HCT116 (cell line): ENCODE measurements around the gene DGCR6L. TPM values are rescaled to one million over a fixed set of nuclear protein-coding genes. Genes with fewer than 3 reads are reported as not detected.
"Not testable (repeated sequence)": the region's sequence is repeated elsewhere in the genome, so short reads cannot be mapped to it uniquely, and the experiment has no call there.

Experiments used
- ATAC-seq: fragments of 200-7000 bp; cut with Tn5 transposase; 2 replicates; pipeline ENCODE4 v1.9.1; 2020; ENCODE audit warnings: mild to moderate bottlenecking, moderate library complexity
- BruUV-seq: library from RNA; stranded (reverse); fragments of 400-500 nt; replicated peaks from 2 replicates; lab custom pipeline; 2021; lab: Mats Ljungman, UMichigan
- CTCF ChIA-PET: fragments of 300-600 bp; sonication (Branson Sonifier 250); formaldehyde crosslinking; loops from one replicate; lab custom pipeline; 2021; ENCODE audit warnings: antibody characterized with exemption; lab: Charles Lee
- POLR2A ChIA-PET: fragments of 300-600, 350-600 bp; sonication (Branson Sonifier 250); formaldehyde crosslinking; loops from one replicate; lab custom pipeline; 2021; ENCODE audit warnings: antibody characterized with exemption; lab: Charles Lee
- RAD21 ChIA-PET, 2 experiments: fragments of 300-600 bp; sonication (Branson Sonifier 250); formaldehyde crosslinking; loops; one replicate each; lab custom pipeline; 2023; ENCODE audit warnings: low total read pairs in 2 of 2; ENCODE audit not compliant: uncharacterized antibody in 2 of 2, unreplicated experiment in 2 of 2, low non-redundant PET in 1 of 2; lab: Charles Lee
- DNase-seq: peaks from one replicate; pipeline ENCODE4 v3.0.0-alpha.2; 2010; ENCODE audit warnings: low read depth, low spot score
- H2AFZ ChIP-seq: fragments of 200-600 bp; shearing (Covaris generic), sonication (generic); 2 replicates; pipeline ENCODE4 v1.6.1; 2017; ENCODE audit warnings: low read depth, mixed run types, mixed read lengths, antibody characterized with exemption, low read length; ENCODE audit not compliant: poor library complexity, severe bottlenecking
- H3K27ac ChIP-seq: 2 replicates; pipeline ENCODE4 v1.5.1; 2012; ENCODE audit warnings: low read depth, low read length
- H3K27me3 ChIP-seq: fragments of 200-600 bp; sonication (generic); 2 replicates; pipeline ENCODE4 v1.6.1; 2016; ENCODE audit warnings: mixed run types, low read length, mixed read lengths; ENCODE audit not compliant: insufficient read depth
- H3K36me3 ChIP-seq, 2 experiments: fragments of 200-500 bp in 1 of 2; fragments of 200-600 bp in 1 of 2; sonication (Bioruptor generic) in 1 of 2; sonication (generic) in 1 of 2; 2 replicates each; pipeline versions ENCODE4 v1.5.1 to v1.6.1; 2014 to 2016; ENCODE audit warnings: low read length in 2 of 2, inconsistent platforms in 1 of 2, mixed read lengths in 1 of 2, mixed run types in 1 of 2; ENCODE audit not compliant: insufficient read depth in 2 of 2, control insufficient read depth in 1 of 2
- H3K4me1 ChIP-seq, 2 experiments: fragments of 200-600 bp in 1 of 2; sonication (generic) in 1 of 2; 2 replicates each; pipeline versions ENCODE4 v1.5.1 to v1.6.1; 2012 to 2017; ENCODE audit warnings: low read length in 2 of 2, inconsistent platforms in 1 of 2, mild to moderate bottlenecking in 1 of 2, mixed read lengths in 1 of 2, mixed run types in 1 of 2, moderate library complexity in 1 of 2; ENCODE audit not compliant: insufficient read depth in 2 of 2, control insufficient read depth in 1 of 2
- H3K4me2 ChIP-seq: fragments of 200-600 bp; sonication (generic); 2 replicates; pipeline ENCODE4 v1.6.1; 2017; ENCODE audit warnings: mixed run types, low read length, mixed read lengths
- H3K4me3 ChIP-seq, 2 experiments: fragments of 200-600 bp in 1 of 2; sonication (generic) in 1 of 2; replicated peaks in 1 of 2; 2 replicates each; pipeline ENCODE4 v1.5.1; 2011 to 2016; ENCODE audit warnings: low read length in 2 of 2, control low read depth in 1 of 2, low read depth in 1 of 2, mild to moderate bottlenecking in 1 of 2, mixed read lengths in 1 of 2, mixed run types in 1 of 2
- H3K79me2 ChIP-seq: fragments of 200-600 bp; sonication (generic); 2 replicates; pipeline ENCODE4 v1.6.1; 2017; ENCODE audit warnings: mild to moderate bottlenecking, mixed run types, low read length, moderate library complexity, mixed read lengths; ENCODE audit not compliant: insufficient read depth
- H3K9ac ChIP-seq: fragments of 200-600 bp; sonication (generic); 2 replicates; pipeline ENCODE4 v1.6.1; 2016; ENCODE audit warnings: low read length, mixed read lengths
- H3K9me2 ChIP-seq: fragments of 200-600 bp; sonication (generic), shearing (Covaris generic); 2 replicates; pipeline ENCODE4 v1.6.1; 2017; ENCODE audit warnings: mixed run types, mild to moderate bottlenecking, moderate library complexity; ENCODE audit not compliant: insufficient read depth
- H3K9me3 ChIP-seq, 2 experiments: fragments of 200-500 bp in 1 of 2; fragments of 200-600 bp in 1 of 2; sonication (Bioruptor generic) in 1 of 2; sonication (generic) in 1 of 2; 2 replicates each; pipeline ENCODE4 v1.6.1; 2014 to 2017; ENCODE audit warnings: low read length in 2 of 2, mixed read lengths in 2 of 2, inconsistent platforms in 1 of 2, low read depth in 1 of 2, mild to moderate bottlenecking in 1 of 2, mixed run types in 1 of 2, moderate library complexity in 1 of 2; ENCODE audit not compliant: control insufficient read depth in 1 of 2, insufficient read depth in 1 of 2
- H4K20me1 ChIP-seq: fragments of 200-600 bp; sonication (generic), shearing (Covaris generic); 2 replicates; pipeline ENCODE4 v1.6.1; 2017; ENCODE audit warnings: mixed run types, mild to moderate bottlenecking, moderate library complexity; ENCODE audit not compliant: insufficient read depth
- EZH2 ChIP-seq: fragments of 200-600 bp; sonication (generic); IDR thresholded peaks from 2 replicates; pipeline ENCODE4 v1.6.1; 2017; ENCODE audit warnings: antibody characterized with exemption, mixed run types
- REST ChIP-seq: IDR thresholded peaks from 2 replicates; pipeline ENCODE4 v1.6.1; 2012; ENCODE audit warnings: low read depth
- SP1 ChIP-seq: IDR thresholded peaks from 2 replicates; pipeline ENCODE4 v1.6.1; 2012; ENCODE audit warnings: low read depth
- TCF7L2 ChIP-seq: IDR thresholded peaks from 2 replicates; pipeline ENCODE4 v1.7.0; 2011; ENCODE audit warnings: borderline replicate concordance, inconsistent platforms; ENCODE audit not compliant: insufficient read depth, insufficient read length; ENCODE audit errors: extremely low read depth
- YY1 ChIP-seq: IDR thresholded peaks from 2 replicates; pipeline ENCODE4 v1.6.1; 2011; ENCODE audit warnings: low read length, low read depth, moderate library complexity, mild to moderate bottlenecking; ENCODE audit not compliant: insufficient replicate concordance; ENCODE audit errors: extremely low read depth
- intact Hi-C: fragments of 100-400 bp; cut with micrococcal nuclease; formaldehyde crosslinking; loops from 2 replicates; pipeline ENCODE4 v1.10.0; 2022
- total RNA-seq: library from RNA; stranded (reverse); gene quantifications from one replicate; pipeline ENCODE4 v1.2.1, GENCODE V29; 2021; ENCODE audit not compliant: unreplicated experiment

The DGCR6L gene
- total RNA-seq, 1 experiment from 2014 or later: 44.9 TPM

DNA sequence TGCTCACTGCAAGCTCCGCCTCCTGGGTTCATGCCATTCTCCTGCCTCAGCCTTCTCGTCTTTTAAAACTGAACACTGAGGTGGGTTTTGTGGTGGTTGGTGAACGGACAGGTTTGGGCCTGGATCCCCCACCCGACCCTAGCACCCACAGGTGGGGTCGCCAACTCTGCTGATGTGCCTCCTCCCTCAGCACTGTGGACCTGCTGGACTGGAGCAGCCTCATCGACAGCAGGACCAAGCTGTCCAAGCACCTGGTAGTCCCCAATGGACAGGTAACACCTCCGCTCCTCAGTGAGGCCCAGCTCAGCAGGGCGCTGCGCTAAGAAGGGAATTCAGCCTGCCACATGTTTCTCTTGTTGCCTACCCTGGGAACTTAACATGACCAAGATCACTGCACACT, 15.2 kb downstream of the DGCR6L start (continued):
- TF ChIP-seq REST (no peak), YY1 (no peak), SP1 (no peak), TCF7L2 (no peak), EZH2 (no peak)

DNA sequence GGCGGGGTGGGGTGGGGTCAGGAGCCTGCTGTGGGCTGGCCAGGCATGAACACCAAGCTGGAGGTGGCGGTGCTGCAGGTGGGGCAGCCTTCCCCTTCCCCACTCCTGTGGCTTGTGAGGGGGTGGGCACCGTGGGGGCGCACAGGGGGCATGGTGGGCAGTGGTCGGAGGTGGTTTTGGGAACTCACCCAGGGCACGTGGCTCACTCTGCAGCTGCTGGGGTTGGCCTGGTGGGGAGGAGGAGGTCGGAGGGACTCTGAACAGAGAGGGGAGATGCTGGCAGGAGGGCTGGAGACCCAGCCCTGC, 16.7 kb downstream of the DGCR6L start:
- POLR2A ChIA-PET, H3K4me2 ChIP-seq, H3K79me2 ChIP-seq, RAD21 ChIA-PET, H3K4me3 ChIP-seq, BruUV-seq, H4K20me1 ChIP-seq, H3K9ac ChIP-seq, H3K9me3 ChIP-seq, CTCF ChIA-PET, H3K27me3 ChIP-seq, H2AFZ ChIP-seq, H3K36me3 ChIP-seq, DNase-seq, H3K27ac ChIP-seq, intact Hi-C loops, ATAC-seq, H3K9me2 ChIP-seq: not testable (repeated sequence)
- H3K4me1 ChIP-seq: peaks cover 3 to 17% of the 10 kb centered on the region in 2 experiments; a peak in 3 of 4 replicates
